A549 (cell line): ENCODE data around the gene TMEM61.

ENCODE experiments used
- CEBPB ChIP-seq, 2 experiments: fragments of >200 bp in 1 of 2; sonication (Bioruptor Twin) in 1 of 2; formaldehyde crosslinking in 1 of 2; IDR thresholded peaks; 2 replicates each; pipeline ENCODE4 v1.6.1; 2012 to 2016
- CHD4 ChIP-seq: fragments of 200-600 bp; sonication (generic); IDR thresholded peaks from 2 replicates; pipeline ENCODE4 v1.6.1; 2016; ENCODE audit warnings: antibody characterized with exemption, mild to moderate bottlenecking, borderline replicate concordance
- CTCF ChIP-seq: fragments of >200 bp; sonication (Bioruptor Twin); formaldehyde crosslinking; IDR thresholded peaks from 3 replicates; pipeline ENCODE4 v1.5.1; 2016
- EHF ChIP-seq: fragments of 250-450 bp; sonication (Bioruptor Pico); IDR thresholded peaks from 2 replicates; pipeline ENCODE4 v1.5.0; 2020; ENCODE audit warnings: mild to moderate bottlenecking
- EP300 ChIP-seq, 2 experiments: fragments of >200 bp; sonication (Bioruptor Twin); formaldehyde crosslinking; IDR thresholded peaks; 2 replicates in 1 of 2; 3 replicates in 1 of 2; pipeline ENCODE4 v1.6.1; 2016 to 2017
- GATA3 ChIP-seq: IDR thresholded peaks from 2 replicates; pipeline ENCODE4 v1.6.1; 2012; ENCODE audit warnings: borderline replicate concordance
- HDAC2 ChIP-seq: fragments of 200-600 bp; sonication (generic); IDR thresholded peaks from 2 replicates; pipeline ENCODE4 v1.6.1; 2016
- MYC ChIP-seq: IDR thresholded peaks from 2 replicates; pipeline ENCODE4 v1.6.1; 2012; ENCODE audit warnings: mild to moderate bottlenecking, inconsistent platforms, low read length, improper control_type of control experiment, borderline replicate concordance
- POLR2A ChIP-seq: IDR thresholded peaks from 2 replicates; pipeline ENCODE4 v1.6.1; 2012; ENCODE audit warnings: mild to moderate bottlenecking, low read length
- POLR2AphosphoS2 ChIP-seq: conservative IDR thresholded peaks from 2 replicates; pipeline ENCODE4 v1.6.1; 2012; ENCODE audit warnings: low read length, improper control_type of control experiment, inconsistent platforms
- RAD21 ChIP-seq, 2 experiments: fragments of >200 bp in 1 of 2; sonication (Bioruptor Twin) in 1 of 2; formaldehyde crosslinking in 1 of 2; IDR thresholded peaks in 1 of 2; conservative IDR thresholded peaks in 1 of 2; 2 replicates in 1 of 2; 3 replicates in 1 of 2; pipeline ENCODE4 v1.6.1; 2012 to 2018; ENCODE audit warnings: inconsistent platforms in 1 of 2
- REST ChIP-seq: fragments of 200-600 bp; sonication (generic); IDR thresholded peaks from 2 replicates; pipeline ENCODE4 v1.6.1; 2016; ENCODE audit warnings: antibody characterized with exemption, mild to moderate bottlenecking, moderate library complexity
- TF ChIP-seq, protein P1 (sequence below): fragments of 450-650 bp; IDR thresholded peaks from 2 replicates; pipeline ENCODE4 v1.6.1; 2014; ENCODE audit warnings: antibody characterized with exemption
- TF ChIP-seq, protein P2 (sequence below): IDR thresholded peaks from 2 replicates; pipeline ENCODE4 v1.6.1; 2012

DNA sequence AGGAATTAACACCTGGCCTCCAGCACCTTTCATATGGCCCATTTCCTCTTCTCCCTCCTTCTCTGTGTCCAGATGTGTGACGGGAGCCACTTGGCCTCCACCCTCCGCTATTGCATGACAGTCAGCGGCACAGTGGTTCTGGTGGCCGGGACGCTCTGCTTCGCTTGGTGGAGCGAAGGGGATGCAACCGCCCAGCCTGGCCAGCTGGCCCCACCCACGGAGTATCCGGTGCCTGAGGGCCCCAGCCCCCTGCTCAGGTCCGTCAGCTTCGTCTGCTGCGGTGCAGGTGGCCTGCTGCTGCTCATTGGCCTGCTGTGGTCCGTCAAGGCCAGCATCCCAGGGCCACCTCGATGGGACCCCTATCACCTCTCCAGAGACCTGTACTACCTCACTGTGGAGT lies 5.6 kb downstream of the TMEM61 start:
- TF ChIP-seq, protein P1, sequence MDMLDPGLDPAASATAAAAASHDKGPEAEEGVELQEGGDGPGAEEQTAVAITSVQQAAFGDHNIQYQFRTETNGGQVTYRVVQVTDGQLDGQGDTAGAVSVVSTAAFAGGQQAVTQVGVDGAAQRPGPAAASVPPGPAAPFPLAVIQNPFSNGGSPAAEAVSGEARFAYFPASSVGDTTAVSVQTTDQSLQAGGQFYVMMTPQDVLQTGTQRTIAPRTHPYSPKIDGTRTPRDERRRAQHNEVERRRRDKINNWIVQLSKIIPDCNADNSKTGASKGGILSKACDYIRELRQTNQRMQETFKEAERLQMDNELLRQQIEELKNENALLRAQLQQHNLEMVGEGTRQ: no peak
- TF ChIP-seq CTCF: no peak
- no peak for TF ChIP-seq POLR2AphosphoS2
- no peak for TF ChIP-seq CHD4
- TF ChIP-seq, protein P2, sequence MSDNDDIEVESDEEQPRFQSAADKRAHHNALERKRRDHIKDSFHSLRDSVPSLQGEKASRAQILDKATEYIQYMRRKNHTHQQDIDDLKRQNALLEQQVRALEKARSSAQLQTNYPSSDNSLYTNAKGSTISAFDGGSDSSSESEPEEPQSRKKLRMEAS: no peak
- no peak for TF ChIP-seq RAD21 (conservative IDR thresholded peaks at IDR 0.05 in 1 of 2, IDR thresholded peaks at IDR 0.05 in 1 of 2)
- no peak for TF ChIP-seq REST
- TF ChIP-seq POLR2A: no peak
- no peak for TF ChIP-seq HDAC2
- no peak for TF ChIP-seq GATA3
- no peak for TF ChIP-seq EP300 (IDR thresholded peaks at IDR 0.05)
- TF ChIP-seq CEBPB (IDR thresholded peaks at IDR 0.05): no peak
- no peak for TF ChIP-seq EHF
- TF ChIP-seq MYC: no peak
